ENCODE data around the gene TBCC. TPM values are rescaled to one million over a fixed set of nuclear protein-coding genes. Genes with fewer than 3 reads are reported as not detected.

The TBCC gene
- total and polyA plus RNA-seq, 4 donors: 24.3 to 35.8 (median 29.4) TPM

GRCh38 chr6:42783876-42784642 lies 38.2 kb upstream of the TBCC start:
- WGBS (ENCODE audit: insufficient coverage): no CpG with 5 or more reads among the region's 10 CpGs
- Histone ChIP-seq H3K27me3 (ENCODE audit: control insufficient read depth, insufficient read depth, low read length) (no peaks in the 10 kb centered on the region), H3K4me1 (ENCODE audit: control insufficient read depth, insufficient read depth, low read length) (peaks cover 25% of the 10 kb centered on the region), H3K9me3 (ENCODE audit: control insufficient read depth, insufficient read depth, low read length) (no peaks in the 10 kb centered on the region), H3K27ac (ENCODE audit: low read depth, low read length) (peak overlapping the region; percentile 98), H3K4me3 (ENCODE audit: low read depth, low read length) (peak overlapping the region; percentile 60), H3K36me3 (ENCODE audit: control insufficient read depth, insufficient read depth, low read length) (peaks cover 2% of the 10 kb centered on the region)
- peak in 2 of 6 donors; percentile 46 to 66 for DNase-seq (ENCODE audit: low read depth in 4 of 6, low spot score in 6 of 6)

- peak in 5 of 6 donors; percentile 57 to 96 (median 78) for DNase-seq (ENCODE audit: low read depth in 4 of 6, low spot score in 6 of 6)
- no peaks in the 10 kb centered on the region for H3K9me3 ChIP-seq (ENCODE audit: control insufficient read depth, insufficient read depth, low read length)
- H3K4me3 ChIP-seq (ENCODE audit: low read depth, low read length): peak overlapping the region; percentile 60
- under 1% methylated on average over 73 of the region's 79 CpGs for WGBS (ENCODE audit: insufficient coverage)
- H3K4me1 ChIP-seq (ENCODE audit: control insufficient read depth, insufficient read depth, low read length): peaks cover 24% of the 10 kb centered on the region
- peaks cover under 1% of the 10 kb centered on the region for H3K36me3 ChIP-seq (ENCODE audit: control insufficient read depth, insufficient read depth, low read length)
- peak overlapping the region; percentile 98 for H3K27ac ChIP-seq (ENCODE audit: low read depth, low read length)
- no peaks in the 10 kb centered on the region for H3K27me3 ChIP-seq (ENCODE audit: control insufficient read depth, insufficient read depth, low read length)
Measured at GRCh38 chr6:42783177-42783875, 37.4 kb upstream of the TBCC start.

- H3K4me3 ChIP-seq (ENCODE audit: low read depth, low read length): peak overlapping the region; percentile 60
- no peaks in the 10 kb centered on the region for H3K9me3 ChIP-seq (ENCODE audit: control insufficient read depth, insufficient read depth, low read length)
- DNase-seq (ENCODE audit: low read depth in 4 of 6, low spot score in 6 of 6): peak in 5 of 6 donors; percentile 77 to 97 (median 83)
- no peaks in the 10 kb centered on the region for H3K36me3 ChIP-seq (ENCODE audit: control insufficient read depth, insufficient read depth, low read length)
- WGBS (ENCODE audit: insufficient coverage): 0% methylated on average over 37 of the region's 51 CpGs
- H3K27ac ChIP-seq (ENCODE audit: low read depth, low read length): peak overlapping the region; percentile 98
- no peaks in the 10 kb centered on the region for H3K27me3 ChIP-seq (ENCODE audit: control insufficient read depth, insufficient read depth, low read length)
- H3K4me1 ChIP-seq (ENCODE audit: control insufficient read depth, insufficient read depth, low read length): peaks cover 21% of the 10 kb centered on the region
Measured at GRCh38 chr6:42782689-42783176, 36.8 kb upstream of the TBCC start.

- H3K4me1 ChIP-seq (ENCODE audit: control insufficient read depth, insufficient read depth, low read length): peaks cover 20% of the 10 kb centered on the region
- no peaks in the 10 kb centered on the region for H3K36me3 ChIP-seq (ENCODE audit: control insufficient read depth, insufficient read depth, low read length)
- peak within 1 kb of the TSS; percentile 60 for H3K4me3 ChIP-seq (ENCODE audit: low read depth, low read length)
- no peaks in the 10 kb centered on the region for H3K27me3 ChIP-seq (ENCODE audit: control insufficient read depth, insufficient read depth, low read length)
- no peaks in the 10 kb centered on the region for H3K9me3 ChIP-seq (ENCODE audit: control insufficient read depth, insufficient read depth, low read length)
- peak in 5 of 6 donors; percentile 52 to 92 (median 64) for DNase-seq (ENCODE audit: low read depth in 4 of 6, low spot score in 6 of 6)
- 0% methylated on average over 43 of the region's 70 CpGs for WGBS (ENCODE audit: insufficient coverage)
- peak within 1 kb of the TSS; percentile 98 for H3K27ac ChIP-seq (ENCODE audit: low read depth, low read length)
Measured at GRCh38 chr6:42781796-42782688, 36.1 kb upstream of the TBCC start, which contains the start of gene BICRAL. Gene BICRAL (plus strand): TSS chr6:42782052. CDS start chr6:42822023, 39,971 bp downstream.

GRCh38 chr6:42781546-42781795 lies 35.6 kb upstream of the TBCC start:
- Histone ChIP-seq H3K9me3 (ENCODE audit: control insufficient read depth, insufficient read depth, low read length) (no peaks in the 10 kb centered on the region), H3K4me1 (ENCODE audit: control insufficient read depth, insufficient read depth, low read length) (peaks cover 18% of the 10 kb centered on the region), H3K36me3 (ENCODE audit: control insufficient read depth, insufficient read depth, low read length) (no peaks in the 10 kb centered on the region), H3K4me3 (ENCODE audit: low read depth, low read length) (peak overlapping the region; percentile 60), H3K27me3 (ENCODE audit: control insufficient read depth, insufficient read depth, low read length) (no peaks in the 10 kb centered on the region), H3K27ac (ENCODE audit: low read depth, low read length) (peak overlapping the region; percentile 52)
- WGBS (ENCODE audit: insufficient coverage): no CpG with 5 or more reads among the region's 4 CpGs
- peak in 1 of 6 donors; percentile 67 for DNase-seq (ENCODE audit: low read depth in 4 of 6, low spot score in 6 of 6)

GRCh38 chr6:42779521-42779920 lies 33.6 kb upstream of the TBCC start:
- WGBS (ENCODE audit: insufficient coverage): 94% methylated on average over 6 of the region's 6 CpGs
- H3K36me3 ChIP-seq (ENCODE audit: control insufficient read depth, insufficient read depth, low read length): no peaks in the 10 kb centered on the region
- no peak overlapping the region for H3K4me3 ChIP-seq (ENCODE audit: low read depth, low read length)
- DNase-seq (ENCODE audit: low read depth in 4 of 6, low spot score in 6 of 6): no peak
- no peaks in the 10 kb centered on the region for H3K27me3 ChIP-seq (ENCODE audit: control insufficient read depth, insufficient read depth, low read length)
- H3K27ac ChIP-seq (ENCODE audit: low read depth, low read length): no peak overlapping the region
- no peaks in the 10 kb centered on the region for H3K9me3 ChIP-seq (ENCODE audit: control insufficient read depth, insufficient read depth, low read length)
- peaks cover 8% of the 10 kb centered on the region for H3K4me1 ChIP-seq (ENCODE audit: control insufficient read depth, insufficient read depth, low read length)

GRCh38 chr6:42778122-42778521 lies 32.2 kb upstream of the TBCC start:
- no peak overlapping the region for H3K4me3 ChIP-seq (ENCODE audit: low read depth, low read length)
- H3K27me3 ChIP-seq (ENCODE audit: control insufficient read depth, insufficient read depth, low read length): no peaks in the 10 kb centered on the region
- 67% methylated on average over 1 of the region's 2 CpGs for WGBS (ENCODE audit: insufficient coverage)

GRCh38 chr6:42777126-42777822 lies 31.4 kb upstream of the TBCC start:
- Histone ChIP-seq H3K36me3 (ENCODE audit: control insufficient read depth, insufficient read depth, low read length) (no peaks in the 10 kb centered on the region), H3K27me3 (ENCODE audit: control insufficient read depth, insufficient read depth, low read length) (no peaks in the 10 kb centered on the region), H3K27ac (ENCODE audit: low read depth, low read length) (no peak overlapping the region), H3K4me3 (ENCODE audit: low read depth, low read length) (no peak overlapping the region), H3K9me3 (ENCODE audit: control insufficient read depth, insufficient read depth, low read length) (no peaks in the 10 kb centered on the region), H3K4me1 (ENCODE audit: control insufficient read depth, insufficient read depth, low read length) (peaks cover 8% of the 10 kb centered on the region)
- no CpG with 5 or more reads among the region's 2 CpGs for WGBS (ENCODE audit: insufficient coverage)
- DNase-seq (ENCODE audit: low read depth in 4 of 6, low spot score in 6 of 6): no peak

More at GRCh38 chr6:42778122-42778521, 32.2 kb upstream of the TBCC start:
- H3K27ac ChIP-seq (ENCODE audit: low read depth, low read length): no peak overlapping the region
- peaks cover 8% of the 10 kb centered on the region for H3K4me1 ChIP-seq (ENCODE audit: control insufficient read depth, insufficient read depth, low read length)
- no peak for DNase-seq (ENCODE audit: low read depth in 4 of 6, low spot score in 6 of 6)
- no peaks in the 10 kb centered on the region for H3K36me3 ChIP-seq (ENCODE audit: control insufficient read depth, insufficient read depth, low read length)
- no peaks in the 10 kb centered on the region for H3K9me3 ChIP-seq (ENCODE audit: control insufficient read depth, insufficient read depth, low read length)
